CD4-positive, alpha-beta T cell treated with Interleukin-15 for 1 hour (primary cell): ENCODE data around the gene MAP4K2.
"Not testable (repeated sequence)": the region's sequence is repeated elsewhere in the genome, so short reads cannot be mapped to it uniquely, and the experiment has no call there.

Experiments
- DNase-seq: peaks from one replicate; pipeline ENCODE4 v3.0.0-alpha.2; 2020

MAP4K2 gene

DNA sequence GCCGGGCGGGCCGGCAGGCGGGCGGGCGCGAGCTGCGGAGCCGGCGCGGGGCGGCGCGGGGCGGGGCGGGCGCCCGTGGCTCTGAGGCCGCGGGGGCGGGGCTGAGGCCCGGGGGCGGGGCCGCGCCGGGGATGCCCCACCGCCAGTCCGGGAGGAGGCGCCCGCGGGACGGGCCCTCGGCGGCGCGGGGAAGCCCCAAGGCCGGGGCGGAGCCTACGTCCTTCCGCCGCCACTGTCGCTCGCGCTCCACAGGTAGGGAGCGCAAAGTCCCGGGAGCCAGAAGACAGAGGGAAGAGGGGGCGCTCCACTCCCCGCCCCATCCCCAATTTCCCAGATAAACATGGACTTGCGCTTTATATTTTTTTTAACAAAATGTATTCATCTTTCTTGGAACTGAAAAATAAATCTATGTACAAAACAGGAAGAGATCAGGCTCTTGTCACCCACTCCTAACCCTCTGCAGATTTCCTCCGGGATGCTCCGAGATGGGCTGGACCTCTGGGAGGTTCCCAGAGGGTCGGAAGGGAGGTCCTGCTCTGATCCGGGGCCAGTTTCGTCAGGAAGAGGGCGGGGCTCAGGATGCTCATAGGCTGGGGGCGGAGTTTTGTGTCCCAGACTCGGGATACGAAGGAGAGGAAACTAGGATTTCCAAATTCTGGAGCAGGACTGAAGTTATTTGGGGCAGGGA, at the start of gene MAP4K2:
Gene MAP4K2 (minus strand): TSS at position 57 of the 688 bp plus-strand sequence. CDS start 65 bp downstream, outside the sequence.
- DNase-seq, result peak; percentile 88

GRCh38 chr11:64851831-64852351, 48.9 kb upstream of the MAP4K2 start:
- peak; percentile 71 for DNase-seq

DNA sequence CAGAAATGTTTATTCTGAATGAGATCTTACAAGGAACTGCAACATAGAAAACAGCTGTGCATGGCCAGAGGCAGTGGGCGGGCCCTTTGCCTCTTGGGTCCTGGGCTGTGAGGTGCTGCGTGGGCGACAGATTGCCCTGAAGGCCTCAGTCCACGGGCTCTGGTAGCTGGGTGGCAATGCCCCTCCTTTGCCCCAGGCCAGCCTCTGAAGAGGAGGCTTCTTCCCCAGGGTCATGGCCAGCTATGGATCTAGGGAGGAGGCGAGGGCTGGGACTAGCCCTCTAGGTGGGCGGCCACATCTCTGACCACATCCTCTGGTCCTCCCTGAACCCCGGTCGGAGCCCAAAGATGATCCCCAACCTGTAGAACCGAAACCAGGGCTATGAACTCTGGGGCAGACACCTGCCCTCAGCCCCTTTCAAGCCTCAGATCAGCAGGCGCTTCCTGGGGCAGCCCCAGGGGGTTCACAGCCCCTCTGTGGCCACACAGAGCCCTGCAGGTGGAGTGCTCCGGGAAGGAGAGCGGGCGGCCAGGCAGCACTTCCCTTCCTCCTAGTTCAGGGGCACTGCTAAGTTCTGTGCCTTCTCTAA, 48.1 kb upstream of the MAP4K2 start:
- DNase-seq, result peak; percentile 80

GRCh38 chr11:64849598-64850356, 46.8 kb upstream of the MAP4K2 start:
- DNase-seq, result no peak

- DNase-seq, result peak; percentile 67
Measured at GRCh38 chr11:64848826-64849597, 46.0 kb upstream of the MAP4K2 start.

GRCh38 chr11:64848214-64848825, 45.3 kb upstream of the MAP4K2 start:
- DNase-seq, result no peak

DNA sequence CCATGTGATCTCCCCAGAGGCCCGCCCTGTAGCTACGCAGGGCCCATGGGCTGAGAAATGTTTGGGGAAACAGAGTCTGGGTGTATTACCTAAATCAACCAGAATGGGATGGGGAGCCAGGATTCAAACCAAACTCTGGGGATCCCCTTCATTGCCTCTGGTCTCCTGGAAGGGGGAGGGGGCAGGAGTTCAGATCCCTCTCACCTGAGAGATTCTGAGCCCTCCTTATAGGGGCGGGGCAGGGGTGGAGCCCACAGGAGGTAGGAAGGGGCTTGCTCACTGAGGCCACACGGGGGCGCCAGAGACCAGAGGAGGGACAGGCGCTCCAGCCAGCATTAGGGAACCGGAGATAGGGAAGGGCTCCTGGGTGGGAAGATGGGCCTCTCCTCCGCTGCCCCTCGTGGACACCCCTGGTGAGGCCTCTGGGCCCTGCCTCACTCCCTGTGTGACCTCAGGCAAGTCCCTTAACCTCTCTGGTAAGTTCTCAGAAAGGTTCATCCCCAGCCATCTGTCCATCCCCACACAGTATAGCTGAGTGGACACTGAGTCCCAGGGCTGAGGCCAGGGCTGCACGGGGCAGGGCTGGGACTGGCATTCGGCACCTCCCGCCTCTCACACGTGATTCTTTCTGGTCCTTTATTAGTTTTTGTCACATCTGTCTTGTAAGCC, 44.1 kb upstream of the MAP4K2 start:
- DNase-seq, result peak; percentile 89

GRCh38 chr11:64845776-64846129, 42.7 kb upstream of the MAP4K2 start:
- DNase-seq, result not testable (repeated sequence)

GRCh38 chr11:64845129-64845775, 42.2 kb upstream of the MAP4K2 start:
- DNase-seq, result no peak

GRCh38 chr11:64844330-64845128, 41.5 kb upstream of the MAP4K2 start, which contains the start of gene CDC42BPG:
TSS of gene CDC42BPG (minus strand) at chr11:64844653. CDS start at chr11:64844569, 84 bp downstream.
- DNase-seq, result peak; percentile 81

DNA sequence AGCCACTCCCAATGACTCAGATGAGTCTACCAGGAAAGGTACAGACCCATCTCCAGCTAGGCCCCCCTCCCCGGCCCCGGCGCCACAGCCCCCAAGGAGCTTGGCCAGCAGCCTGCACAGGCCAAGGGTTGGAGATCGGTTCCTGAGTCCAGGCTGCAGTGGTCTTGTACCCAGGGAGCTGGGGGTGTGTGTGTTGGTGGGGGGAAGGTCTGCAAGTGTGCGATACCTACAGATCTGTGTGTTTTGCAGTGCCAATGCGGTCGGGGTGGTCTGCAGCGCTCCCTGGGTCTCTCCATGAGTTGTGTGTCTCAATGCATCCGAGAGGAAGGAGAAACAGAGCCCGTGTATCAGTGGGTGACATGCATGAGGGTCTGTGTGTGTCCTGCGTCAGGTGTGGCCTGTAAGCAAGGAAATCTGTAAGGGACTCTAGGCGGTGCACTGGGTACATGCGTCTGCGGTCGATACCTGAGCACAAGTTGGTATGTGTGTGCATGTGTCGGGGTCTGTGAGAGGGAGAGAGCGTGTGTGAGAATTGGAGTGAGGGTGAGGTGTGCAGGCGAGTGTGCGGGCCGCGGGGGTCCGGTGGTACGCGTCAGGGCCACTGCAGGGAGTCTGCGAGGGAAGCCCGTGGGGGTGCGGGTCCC, 40.8 kb upstream of the MAP4K2 start:
- DNase-seq, result no peak

GRCh38 chr11:64842851-64843685, 40.1 kb upstream of the MAP4K2 start:
- DNase-seq, result no peak

- no peak for DNase-seq
Measured at GRCh38 chr11:64842366-64842759, 39.3 kb upstream of the MAP4K2 start.

GRCh38 chr11:64841592-64842365, 38.8 kb upstream of the MAP4K2 start:
- no peak for DNase-seq

DNA sequence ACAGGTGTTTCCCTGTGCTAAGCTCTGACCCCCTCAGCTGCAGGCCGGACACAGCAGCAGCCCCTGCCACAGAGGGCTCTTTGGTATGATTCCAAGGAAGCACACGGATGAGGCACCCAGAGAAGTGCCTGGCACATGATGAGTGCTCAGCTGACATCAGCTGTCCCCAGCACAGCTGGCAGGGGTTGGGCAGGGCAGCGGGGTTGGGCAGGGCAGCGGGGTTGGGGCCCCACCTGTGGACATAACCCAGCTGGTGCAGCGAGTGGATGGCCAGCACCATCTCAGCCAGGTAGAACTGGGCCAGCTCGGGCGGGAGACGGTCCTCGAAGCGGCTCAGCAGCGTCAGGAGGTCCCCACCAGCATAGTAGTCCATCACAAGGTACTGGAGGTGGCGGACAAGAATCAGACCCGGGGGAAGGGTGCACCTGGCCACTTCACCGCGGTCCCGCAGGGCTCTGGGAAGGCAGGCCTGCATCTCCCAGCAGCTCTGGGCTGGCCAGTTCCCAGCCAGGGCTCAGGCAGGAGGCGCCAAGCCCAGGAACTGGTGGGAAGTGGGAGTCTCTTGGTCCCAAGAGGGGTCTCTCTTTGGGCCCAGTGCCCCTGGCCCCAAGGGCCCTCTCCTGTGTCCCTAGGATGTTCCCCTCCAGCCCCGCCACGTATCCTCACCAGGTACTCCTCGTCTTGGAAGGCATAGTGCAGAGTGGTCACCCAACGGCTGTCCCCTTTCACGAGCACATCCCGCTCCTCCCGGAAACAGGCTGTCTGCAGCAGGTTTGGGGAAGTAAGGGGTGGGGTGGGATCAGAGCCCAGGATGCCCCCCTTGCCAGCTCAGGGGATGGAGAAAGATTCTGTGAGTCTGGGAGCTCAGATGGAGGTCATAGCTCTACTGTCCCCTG, 37.1 kb upstream of the MAP4K2 start:
- peak; percentile 16 for DNase-seq

GRCh38 chr11:64839335-64839734, 36.3 kb upstream of the MAP4K2 start:
- no peak for DNase-seq
